ENCODE results near the gene GMCL2. TPM values are rescaled to one million over a fixed set of nuclear protein-coding genes. Genes with fewer than 3 reads are reported as not detected.

The GMCL2 gene
- total and polyA plus RNA-seq, 9 of the 15 experiments (the other 6 are each of a cell fraction or from before 2014, with no cell fraction given) = 0.04 TPM; not detected in 8

DNA sequence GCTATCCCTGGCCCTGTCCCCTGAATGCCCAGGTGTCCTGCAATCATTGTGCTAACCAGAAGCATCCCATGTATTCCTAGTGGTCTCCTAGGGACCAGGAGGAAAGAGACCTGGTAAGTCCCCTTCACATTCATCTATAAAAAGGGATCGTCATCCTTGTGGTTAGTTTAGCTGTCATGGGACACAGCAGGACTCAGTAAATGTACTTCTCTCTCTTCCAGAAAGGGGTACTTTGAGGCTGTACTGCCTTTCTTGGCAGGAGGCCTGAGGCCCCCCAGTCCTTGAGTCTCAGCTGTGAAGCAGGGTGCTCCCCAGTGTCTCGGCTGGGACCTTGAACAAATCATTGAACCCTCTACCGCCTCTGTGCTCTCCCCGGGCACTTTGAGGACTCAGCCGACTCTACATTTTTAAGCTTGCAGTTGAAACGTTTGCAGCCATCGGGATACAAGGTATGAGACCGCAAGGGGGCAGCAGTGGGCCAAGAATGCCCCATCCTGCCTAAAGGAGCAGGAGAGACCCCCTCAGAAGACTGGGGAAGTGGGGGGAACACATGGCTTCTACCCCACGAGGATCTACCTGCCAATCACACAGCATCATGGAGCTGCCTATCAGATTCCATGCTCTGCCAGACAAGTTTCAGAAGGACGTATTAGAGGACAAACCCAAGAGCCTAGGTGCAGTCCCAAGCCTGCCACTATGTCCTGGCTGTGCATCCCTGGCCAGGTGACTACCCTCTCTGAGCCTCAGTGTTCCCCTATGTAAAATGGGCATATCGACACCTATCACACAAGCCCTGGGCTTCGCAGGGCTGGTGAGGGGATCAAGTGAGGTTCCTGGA, 47.8 kb upstream of the GMCL2 start (continued):
- TF ChIP-seq ZNF12 (CRISPR knock-in tag; IDR thresholded peaks at IDR 0.05) = no peak
- TF ChIP-seq LCOR (CRISPR knock-in tag; IDR thresholded peaks at IDR 0.05) = no peak
- no peak for TF ChIP-seq ZNF184 (CRISPR knock-in tag; IDR thresholded peaks at IDR 0.05)
- no peak for TF ChIP-seq ZNF280B (CRISPR knock-in tag; IDR thresholded peaks at IDR 0.05)
- TF ChIP-seq ARID2 (IDR thresholded peaks at IDR 0.05) = no peak
- TF ChIP-seq ZSCAN32 (CRISPR knock-in tag; IDR thresholded peaks at IDR 0.05) = no peak
- TF ChIP-seq POLR2AphosphoS5 (IDR thresholded peaks at IDR 0.05; ENCODE audit: control insufficient read depth, insufficient read depth, low read depth, low read length) = no peak
- no peak for TF ChIP-seq KAT7 (CRISPR knock-in tag; IDR thresholded peaks at IDR 0.05; ENCODE audit: borderline replicate concordance)
- no peak for TF ChIP-seq DDX20 (tag; IDR thresholded peaks at IDR 0.05; ENCODE audit: low read depth)
- TF ChIP-seq E2F3 (CRISPR knock-in tag; IDR thresholded peaks at IDR 0.05) = no peak
- no peak for TF ChIP-seq MTF1 (CRISPR knock-in tag; IDR thresholded peaks at IDR 0.05; ENCODE audit: borderline replicate concordance)

All from K562 (cell line).